ENCODE data around the gene RTCA.
A peak's percentile ranks its signal among the peaks of the same experiment; 100 is the strongest.
"Not testable (repeated sequence)": the region's sequence is repeated elsewhere in the genome, so short reads cannot be mapped to it uniquely, and the experiment has no call there.

The RTCA gene

DNA sequence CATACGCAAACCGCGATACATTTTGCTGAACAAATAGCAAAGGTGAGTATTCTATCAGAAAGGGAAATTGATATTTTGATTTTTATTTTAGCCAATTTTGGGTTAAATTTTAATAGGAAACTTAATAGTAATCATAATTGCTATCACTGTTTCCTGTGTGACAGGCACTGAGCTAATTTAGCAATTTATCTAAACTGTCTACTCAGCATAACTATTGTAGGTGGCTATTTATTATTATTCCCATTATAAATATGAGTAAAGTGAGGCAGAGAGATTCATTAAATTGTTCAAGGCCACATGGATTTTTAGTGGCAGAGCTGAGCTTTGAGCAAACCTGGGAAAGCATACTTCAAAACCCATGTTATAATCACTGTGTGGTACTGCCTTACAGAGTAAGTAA lies 21.1 kb downstream of the RTCA start:
- Histone ChIP-seq H3K9me3 (ENCODE audit: control insufficient read depth in 2 of 2, low read length in 2 of 2) (no peaks in the 10 kb centered on the region), H3K36me3 (ENCODE audit: control insufficient read depth in 2 of 2, insufficient read depth in 2 of 2, low read length in 2 of 2) (peaks cover 23 to 26% of the 10 kb centered on the region in 2 donors)

DNA sequence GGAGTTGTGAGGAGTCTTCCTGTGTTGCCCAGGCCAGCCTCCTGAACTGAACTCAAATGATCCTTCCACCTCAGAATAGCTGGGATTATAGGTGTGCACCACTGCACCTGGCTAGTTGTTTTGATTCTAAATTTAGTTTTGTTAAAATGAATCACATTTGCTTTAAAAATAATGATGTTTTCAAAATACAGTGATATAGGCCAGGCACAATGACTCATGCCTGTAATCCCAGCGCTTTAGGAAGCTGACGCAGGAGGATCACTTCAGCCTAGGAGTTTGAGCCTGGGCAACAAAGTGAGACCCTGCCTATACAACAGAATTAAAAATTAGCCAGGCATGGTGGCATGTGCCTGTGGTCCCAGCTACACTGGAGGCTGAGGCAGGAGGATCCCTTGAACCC lies 24.3 kb downstream of the RTCA start:
- Histone ChIP-seq H3K4me3 (ENCODE audit: low read length in 2 of 2) (no peak overlapping the region), H3K27me3 (ENCODE audit: control insufficient read depth in 1 of 2, insufficient read depth in 2 of 2, low read length in 2 of 2) (no peaks in the 10 kb centered on the region), H3K27ac (ENCODE audit: low read length) (no peak overlapping the region), H3K9ac (ENCODE audit: low read length in 2 of 2) (no peak overlapping the region), H3K36me3 (ENCODE audit: control insufficient read depth in 2 of 2, insufficient read depth in 2 of 2, low read length in 2 of 2) (peaks cover 18 to 22% of the 10 kb centered on the region in 2 donors), H3K4me1 (ENCODE audit: control insufficient read depth, insufficient read depth, low read length) (no peaks in the 10 kb centered on the region), H3K9me3 (ENCODE audit: control insufficient read depth in 2 of 2, low read length in 2 of 2) (no peaks in the 10 kb centered on the region)

More for the DNA sequence above, 21.1 kb downstream of the RTCA start:
- Histone ChIP-seq H3K9ac (ENCODE audit: low read length in 2 of 2) (no peak overlapping the region), H3K4me3 (ENCODE audit: low read length in 2 of 2) (no peak overlapping the region), H3K27ac (ENCODE audit: low read length) (no peak overlapping the region), H3K4me1 (ENCODE audit: control insufficient read depth, insufficient read depth, low read length) (no peaks in the 10 kb centered on the region), H3K27me3 (ENCODE audit: control insufficient read depth in 1 of 2, insufficient read depth in 2 of 2, low read length in 2 of 2) (no peaks in the 10 kb centered on the region)

DNA sequence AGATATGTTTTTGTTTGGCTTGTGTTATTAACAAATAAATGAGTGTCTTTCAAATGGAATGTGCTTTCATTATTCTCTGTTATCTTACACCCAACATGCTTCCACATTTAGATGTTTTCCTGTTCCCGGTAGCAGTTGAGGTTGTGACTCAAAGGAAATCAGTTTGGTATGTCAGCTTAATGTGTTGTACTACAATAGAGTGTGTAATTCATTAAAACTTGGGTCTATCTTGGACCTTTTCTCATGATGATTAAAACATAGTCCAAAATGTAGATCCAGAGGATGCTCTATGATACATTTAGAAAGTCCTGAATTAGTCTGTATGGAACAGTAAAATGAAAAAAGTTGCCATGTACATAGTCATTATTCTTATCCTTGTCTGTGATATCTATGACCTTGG lies 26.7 kb downstream of the RTCA start:
- H3K4me1 ChIP-seq (ENCODE audit: control insufficient read depth, insufficient read depth, low read length), result no peaks in the 10 kb centered on the region
- H3K27me3 ChIP-seq (ENCODE audit: control insufficient read depth in 1 of 2, insufficient read depth in 2 of 2, low read length in 2 of 2), result no peaks in the 10 kb centered on the region
- H3K27ac ChIP-seq (ENCODE audit: low read length), result no peak overlapping the region
- H3K9ac ChIP-seq (ENCODE audit: low read length in 2 of 2), result no peak overlapping the region
- no peak overlapping the region for H3K4me3 ChIP-seq (ENCODE audit: low read length in 2 of 2)
- no peaks in the 10 kb centered on the region for H3K9me3 ChIP-seq (ENCODE audit: control insufficient read depth in 2 of 2, low read length in 2 of 2)
- H3K36me3 ChIP-seq (ENCODE audit: control insufficient read depth in 2 of 2, insufficient read depth in 2 of 2, low read length in 2 of 2), result peaks cover 10 to 13% of the 10 kb centered on the region in 2 donors

DNA sequence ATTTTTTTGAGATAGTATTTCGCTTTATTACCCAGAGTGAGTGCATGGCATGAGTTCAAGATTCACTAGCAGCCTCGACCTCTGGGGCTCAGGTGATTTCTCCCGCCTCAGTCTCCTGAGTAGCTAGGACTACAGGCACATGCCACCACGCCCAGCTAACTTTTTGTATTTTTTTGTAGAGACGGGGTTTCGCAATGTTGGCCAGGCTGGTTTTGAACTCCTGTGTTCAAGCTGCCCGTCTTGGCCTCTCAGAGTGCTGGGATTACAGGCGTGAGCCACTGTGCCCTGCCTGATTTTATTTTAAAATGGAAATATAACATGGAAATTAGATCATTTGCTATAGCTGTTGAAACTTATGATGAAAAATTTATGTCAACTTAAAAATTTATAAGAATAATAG lies 30.1 kb downstream of the RTCA start:
- H3K9ac ChIP-seq (ENCODE audit: low read length in 2 of 2), result no peak overlapping the region
- peaks cover 2 to 3% of the 10 kb centered on the region in 2 donors for H3K36me3 ChIP-seq (ENCODE audit: control insufficient read depth in 2 of 2, insufficient read depth in 2 of 2, low read length in 2 of 2)
- no peaks in the 10 kb centered on the region for H3K4me1 ChIP-seq (ENCODE audit: control insufficient read depth, insufficient read depth, low read length)
- H3K4me3 ChIP-seq (ENCODE audit: low read length in 2 of 2), result no peak overlapping the region
- no peaks in the 10 kb centered on the region for H3K9me3 ChIP-seq (ENCODE audit: control insufficient read depth in 2 of 2, low read length in 2 of 2)
- no peaks in the 10 kb centered on the region for H3K27me3 ChIP-seq (ENCODE audit: control insufficient read depth in 1 of 2, insufficient read depth in 2 of 2, low read length in 2 of 2)
- no peak overlapping the region for H3K27ac ChIP-seq (ENCODE audit: low read length)

DNA sequence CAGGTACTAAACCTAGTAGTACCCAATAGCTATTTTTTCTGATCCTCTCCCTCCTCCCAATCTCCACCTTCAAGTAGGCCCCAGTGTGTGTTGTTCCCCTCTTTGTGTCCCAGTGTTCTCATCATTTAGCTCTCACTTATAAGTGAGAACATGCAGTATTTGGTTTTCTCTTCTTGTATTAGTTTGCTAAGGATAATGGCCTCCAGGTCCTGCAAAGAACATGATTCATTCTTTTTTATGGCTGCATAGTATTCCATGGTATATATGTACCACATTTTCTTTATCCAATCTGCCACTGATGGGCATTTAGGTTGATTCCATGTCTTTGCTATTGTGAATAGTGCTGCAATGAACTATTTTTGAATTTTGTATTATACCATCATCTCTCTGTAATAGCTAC lies 31.0 kb downstream of the RTCA start:
- H3K27ac ChIP-seq (ENCODE audit: low read length); H3K27me3 ChIP-seq (ENCODE audit: control insufficient read depth in 1 of 2, insufficient read depth in 2 of 2, low read length in 2 of 2); H3K4me1 ChIP-seq (ENCODE audit: control insufficient read depth, insufficient read depth, low read length); H3K9ac ChIP-seq (ENCODE audit: low read length in 2 of 2); H3K36me3 ChIP-seq (ENCODE audit: control insufficient read depth in 2 of 2, insufficient read depth in 2 of 2, low read length in 2 of 2); H3K9me3 ChIP-seq (ENCODE audit: control insufficient read depth in 2 of 2, low read length in 2 of 2); H3K4me3 ChIP-seq (ENCODE audit: low read length in 2 of 2): not testable (repeated sequence)

DNA sequence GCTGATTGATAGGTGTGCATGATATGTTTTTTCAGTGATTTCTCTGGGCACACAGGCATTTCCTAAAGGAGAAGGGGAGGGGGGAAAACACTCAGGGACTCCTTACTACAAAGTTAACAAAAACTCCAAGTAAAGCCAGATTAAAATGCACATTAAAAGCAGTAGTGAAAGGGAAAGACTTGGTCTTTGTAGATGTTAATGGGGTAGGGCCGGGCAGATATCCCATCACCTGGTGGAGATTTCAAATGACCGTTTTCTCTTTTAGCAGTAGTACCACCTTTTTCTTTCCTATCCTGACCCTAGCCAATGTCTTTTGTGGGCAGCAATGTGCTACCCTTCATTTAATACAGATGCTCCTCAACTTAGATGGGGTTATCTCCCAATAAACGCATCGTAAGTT lies 32.5 kb downstream of the RTCA start:
- Histone ChIP-seq H3K4me3 (ENCODE audit: low read length in 2 of 2) (no peak overlapping the region), H3K27ac (ENCODE audit: low read length) (no peak overlapping the region), H3K9ac (ENCODE audit: low read length in 2 of 2) (no peak overlapping the region), H3K27me3 (ENCODE audit: control insufficient read depth in 1 of 2, insufficient read depth in 2 of 2, low read length in 2 of 2) (no peaks in the 10 kb centered on the region), H3K4me1 (ENCODE audit: control insufficient read depth, insufficient read depth, low read length) (no peaks in the 10 kb centered on the region), H3K9me3 (ENCODE audit: control insufficient read depth in 2 of 2, low read length in 2 of 2) (no peaks in the 10 kb centered on the region), H3K36me3 (ENCODE audit: control insufficient read depth in 2 of 2, insufficient read depth in 2 of 2, low read length in 2 of 2) (no peaks in the 10 kb centered on the region)

DNA sequence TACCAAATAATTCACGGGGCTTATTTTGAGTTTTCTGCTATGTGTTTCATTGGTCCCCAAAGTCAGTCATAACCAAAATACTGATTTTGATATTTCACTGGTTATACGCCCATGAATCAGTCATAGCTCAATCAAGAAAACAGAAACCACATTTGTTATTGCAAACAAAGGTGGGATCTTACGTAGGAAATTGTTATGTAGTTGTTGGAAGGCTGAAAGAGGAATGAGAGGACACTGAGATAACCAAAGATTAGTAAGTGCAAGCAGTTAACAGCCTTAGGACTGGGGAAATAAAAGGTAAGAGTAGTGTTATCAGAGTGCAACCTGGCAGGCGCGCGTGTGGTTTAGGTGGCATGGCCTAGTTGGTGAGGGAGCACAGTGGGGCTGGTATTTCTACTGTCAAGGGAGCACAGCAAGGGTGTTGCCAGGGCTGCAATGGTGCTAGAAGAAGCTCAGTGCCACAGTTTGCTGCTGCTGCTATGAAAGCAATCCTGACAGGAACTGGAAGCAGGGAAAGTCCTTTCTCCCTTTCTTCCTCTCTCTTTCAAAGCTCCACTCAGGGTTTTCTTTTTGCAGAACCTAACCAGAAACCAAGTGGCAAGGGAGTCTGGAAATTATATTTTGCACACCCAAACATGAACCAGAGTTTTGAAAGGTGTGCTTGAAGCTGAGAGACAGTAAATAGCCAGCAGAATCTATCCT lies 33.7 kb downstream of the RTCA start:
- no peaks in the 10 kb centered on the region for H3K9me3 ChIP-seq (ENCODE audit: control insufficient read depth in 2 of 2, low read length in 2 of 2)
- H3K27me3 ChIP-seq (ENCODE audit: control insufficient read depth in 1 of 2, insufficient read depth in 2 of 2, low read length in 2 of 2), result no peaks in the 10 kb centered on the region
- no peaks in the 10 kb centered on the region for H3K36me3 ChIP-seq (ENCODE audit: control insufficient read depth in 2 of 2, insufficient read depth in 2 of 2, low read length in 2 of 2)
- no peak overlapping the region for H3K4me3 ChIP-seq (ENCODE audit: low read length in 2 of 2)
- H3K4me1 ChIP-seq (ENCODE audit: control insufficient read depth, insufficient read depth, low read length), result no peaks in the 10 kb centered on the region
- H3K27ac ChIP-seq (ENCODE audit: low read length), result no peak overlapping the region
- no peak overlapping the region for H3K9ac ChIP-seq (ENCODE audit: low read length in 2 of 2)

DNA sequence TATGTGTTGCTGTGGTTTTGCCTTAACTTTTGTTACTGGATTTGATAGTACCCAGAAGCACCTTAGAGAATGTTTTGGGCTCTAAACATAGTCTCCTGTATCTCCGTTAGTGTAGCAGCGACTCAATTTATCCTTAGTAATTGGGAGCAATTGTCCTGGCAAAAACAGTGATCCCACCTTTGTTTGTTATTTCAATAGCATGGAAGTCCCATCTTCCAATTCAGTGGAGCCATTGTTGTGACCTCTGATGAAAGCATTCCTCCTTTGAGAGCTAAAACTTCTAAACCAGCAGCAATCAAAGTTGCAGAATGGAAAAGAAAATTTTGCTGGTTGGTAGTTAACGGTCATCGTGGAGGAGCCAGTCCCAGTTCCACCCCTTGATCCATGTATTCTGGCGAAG lies 34.7 kb downstream of the RTCA start:
- H3K27ac ChIP-seq (ENCODE audit: low read length), result peak overlapping the region; percentile 31
- H3K27me3 ChIP-seq (ENCODE audit: control insufficient read depth in 1 of 2, insufficient read depth in 2 of 2, low read length in 2 of 2), result no peaks in the 10 kb centered on the region
- H3K4me1 ChIP-seq (ENCODE audit: control insufficient read depth, insufficient read depth, low read length), result no peaks in the 10 kb centered on the region
- no peak overlapping the region for H3K4me3 ChIP-seq (ENCODE audit: low read length in 2 of 2)
- no peaks in the 10 kb centered on the region for H3K9me3 ChIP-seq (ENCODE audit: control insufficient read depth in 2 of 2, low read length in 2 of 2)
- H3K9ac ChIP-seq (ENCODE audit: low read length in 2 of 2), result no peak overlapping the region
- no peaks in the 10 kb centered on the region for H3K36me3 ChIP-seq (ENCODE audit: control insufficient read depth in 2 of 2, insufficient read depth in 2 of 2, low read length in 2 of 2)

DNA sequence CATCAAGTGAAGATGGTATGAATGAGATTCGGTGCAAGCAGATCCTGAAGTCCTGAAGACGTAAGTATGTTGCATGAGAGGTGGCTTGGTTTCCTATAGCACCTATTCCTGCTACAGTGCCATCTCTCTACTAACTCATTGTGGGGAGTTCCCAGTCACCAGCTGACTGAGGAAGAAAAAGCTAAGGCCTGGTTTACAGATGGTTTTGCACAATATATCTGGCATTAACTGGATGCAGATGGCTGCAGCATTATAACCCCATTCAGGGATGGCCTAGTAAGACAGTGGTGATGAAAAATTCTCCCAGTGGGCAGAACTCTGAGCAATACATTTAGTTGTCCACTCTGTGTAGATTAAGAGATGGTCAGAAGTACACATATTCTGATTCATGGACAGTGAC lies 36.7 kb downstream of the RTCA start:
- no peak overlapping the region for H3K9ac ChIP-seq (ENCODE audit: low read length in 2 of 2)
- no peaks in the 10 kb centered on the region for H3K27me3 ChIP-seq (ENCODE audit: control insufficient read depth in 1 of 2, insufficient read depth in 2 of 2, low read length in 2 of 2)
- H3K4me3 ChIP-seq (ENCODE audit: low read length in 2 of 2), result no peak overlapping the region
- no peak overlapping the region for H3K27ac ChIP-seq (ENCODE audit: low read length)
- no peaks in the 10 kb centered on the region for H3K36me3 ChIP-seq (ENCODE audit: control insufficient read depth in 2 of 2, insufficient read depth in 2 of 2, low read length in 2 of 2)
- H3K4me1 ChIP-seq (ENCODE audit: control insufficient read depth, insufficient read depth, low read length), result no peaks in the 10 kb centered on the region
- no peaks in the 10 kb centered on the region for H3K9me3 ChIP-seq (ENCODE audit: control insufficient read depth in 2 of 2, low read length in 2 of 2)

DNA sequence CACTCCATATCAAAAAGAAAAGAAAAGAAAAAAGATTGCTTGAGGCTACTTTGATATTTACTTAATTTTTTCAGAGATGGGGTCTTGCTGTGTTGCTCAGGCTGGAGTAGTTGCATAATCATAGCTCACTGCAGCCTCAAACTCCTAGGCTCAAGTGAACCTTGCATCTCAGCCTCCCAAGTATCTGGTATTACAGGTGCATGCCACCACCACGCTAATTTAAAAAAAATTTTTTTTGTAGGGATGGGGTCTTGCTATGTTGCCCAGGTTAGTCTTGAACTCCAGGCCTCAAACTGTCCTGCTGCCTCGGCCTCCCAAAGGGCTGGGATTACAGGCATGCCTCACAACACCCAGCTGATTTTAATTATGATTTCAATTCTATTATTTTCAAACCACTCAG lies 38.2 kb downstream of the RTCA start:
- Histone ChIP-seq H3K4me1 (ENCODE audit: control insufficient read depth, insufficient read depth, low read length) (no peaks in the 10 kb centered on the region), H3K9me3 (ENCODE audit: control insufficient read depth in 2 of 2, low read length in 2 of 2) (no peaks in the 10 kb centered on the region), H3K27ac (ENCODE audit: low read length) (no peak overlapping the region), H3K36me3 (ENCODE audit: control insufficient read depth in 2 of 2, insufficient read depth in 2 of 2, low read length in 2 of 2) (no peaks in the 10 kb centered on the region), H3K27me3 (ENCODE audit: control insufficient read depth in 1 of 2, insufficient read depth in 2 of 2, low read length in 2 of 2) (no peaks in the 10 kb centered on the region), H3K4me3 (ENCODE audit: low read length in 2 of 2) (no peak overlapping the region), H3K9ac (ENCODE audit: low read length in 2 of 2) (no peak overlapping the region)

DNA sequence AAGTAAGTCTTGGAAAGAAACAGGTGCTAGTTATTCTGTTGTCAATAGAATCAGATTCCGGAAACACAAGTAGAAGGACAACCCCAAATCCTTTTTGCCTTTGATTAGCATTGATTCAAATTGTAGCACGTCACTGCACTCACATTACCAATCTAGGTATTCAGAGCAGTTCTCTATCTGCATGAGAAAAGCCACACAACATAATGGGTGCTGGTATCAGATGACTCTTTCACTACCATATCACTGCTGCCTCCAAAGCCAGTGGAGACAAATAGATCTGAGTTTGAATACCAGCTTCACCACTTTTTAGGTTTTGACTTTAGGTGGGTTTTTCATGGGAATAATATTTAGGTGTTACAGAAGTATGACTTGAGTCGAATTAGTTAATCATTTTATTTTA lies 38.9 kb downstream of the RTCA start:
- no peak overlapping the region for H3K27ac ChIP-seq (ENCODE audit: low read length)
- H3K9me3 ChIP-seq (ENCODE audit: control insufficient read depth in 2 of 2, low read length in 2 of 2), result no peaks in the 10 kb centered on the region
- H3K36me3 ChIP-seq (ENCODE audit: control insufficient read depth in 2 of 2, insufficient read depth in 2 of 2, low read length in 2 of 2), result no peaks in the 10 kb centered on the region
- H3K9ac ChIP-seq (ENCODE audit: low read length in 2 of 2), result no peak overlapping the region
- no peaks in the 10 kb centered on the region for H3K4me1 ChIP-seq (ENCODE audit: control insufficient read depth, insufficient read depth, low read length)
- no peak overlapping the region for H3K4me3 ChIP-seq (ENCODE audit: low read length in 2 of 2)
- no peaks in the 10 kb centered on the region for H3K27me3 ChIP-seq (ENCODE audit: control insufficient read depth in 1 of 2, insufficient read depth in 2 of 2, low read length in 2 of 2)

All from stomach smooth muscle (tissue), 2 donors.